ENCODE measurements around the gene RAP1A.

The RAP1A gene

GRCh38 chr1:111734856-111735255 is 115.3 kb downstream of the RAP1A start:
- H4K20me1 ChIP-seq (ENCODE audit: insufficient read depth, low read length, poor library complexity, severe bottlenecking) = no peaks in the 10 kb centered on the region
- no peaks in the 10 kb centered on the region for H3K36me3 ChIP-seq (ENCODE audit: insufficient read depth, low read length)
- no peak for TF ChIP-seq CTCF (conservative IDR thresholded peaks at IDR 0.05; ENCODE audit: low read length)
- no peak overlapping the region for H3K4me2 ChIP-seq (ENCODE audit: low read depth, low read length, poor library complexity, severe bottlenecking)
- H2AFZ ChIP-seq (ENCODE audit: low read length) = no peak overlapping the region
- H3K9ac ChIP-seq (ENCODE audit: low read depth, low read length, poor library complexity, severe bottlenecking) = no peak overlapping the region
- H3K4me1 ChIP-seq (ENCODE audit: insufficient read depth, low read length, poor library complexity, severe bottlenecking) = peaks cover 29% of the 10 kb centered on the region
- no peaks in the 10 kb centered on the region for H3K9me3 ChIP-seq (ENCODE audit: insufficient read depth, low read depth, low read length)
- H3K79me2 ChIP-seq (ENCODE audit: insufficient read depth, low read length) = no peaks in the 10 kb centered on the region
- no peaks in the 10 kb centered on the region for H3K9me2 ChIP-seq (replicated peaks; ENCODE audit: low read depth, low read length)
- no peaks in the 10 kb centered on the region for H3K27me3 ChIP-seq (ENCODE audit: insufficient read depth, low read length, poor library complexity, severe bottlenecking)
- H3K4me3 ChIP-seq (ENCODE audit: low read length, poor library complexity, severe bottlenecking) = no peak overlapping the region
- H3F3A ChIP-seq (ENCODE audit: low read depth) = no peaks in the 10 kb centered on the region

GRCh38 chr1:111735321-111735720 is 115.7 kb downstream of the RAP1A start:
- Histone ChIP-seq H3K4me3 (ENCODE audit: low read length, poor library complexity, severe bottlenecking) (no peak overlapping the region), H3K4me1 (ENCODE audit: insufficient read depth, low read length, poor library complexity, severe bottlenecking) (peaks cover 30% of the 10 kb centered on the region), H3K79me2 (ENCODE audit: insufficient read depth, low read length) (no peaks in the 10 kb centered on the region), H3K27me3 (ENCODE audit: insufficient read depth, low read length, poor library complexity, severe bottlenecking) (no peaks in the 10 kb centered on the region), H3K9me3 (ENCODE audit: insufficient read depth, low read depth, low read length) (no peaks in the 10 kb centered on the region), H2AFZ (ENCODE audit: low read length) (no peak overlapping the region), H3K36me3 (ENCODE audit: insufficient read depth, low read length) (no peaks in the 10 kb centered on the region), H4K20me1 (ENCODE audit: insufficient read depth, low read length, poor library complexity, severe bottlenecking) (no peaks in the 10 kb centered on the region), H3K4me2 (ENCODE audit: low read depth, low read length, poor library complexity, severe bottlenecking) (no peak overlapping the region), H3F3A (ENCODE audit: low read depth) (no peaks in the 10 kb centered on the region), H3K9ac (ENCODE audit: low read depth, low read length, poor library complexity, severe bottlenecking) (no peak overlapping the region), H3K9me2 (replicated peaks; ENCODE audit: low read depth, low read length) (no peaks in the 10 kb centered on the region)
- TF ChIP-seq EZH2phosphoT487 (IDR thresholded peaks at IDR 0.05; ENCODE audit: borderline replicate concordance) = no peak
- TF ChIP-seq CTCF (conservative IDR thresholded peaks at IDR 0.05; ENCODE audit: low read length) = no peak

- no peak overlapping the region for H3K4me2 ChIP-seq (ENCODE audit: low read depth, low read length, poor library complexity, severe bottlenecking)
- H3K9ac ChIP-seq (ENCODE audit: low read depth, low read length, poor library complexity, severe bottlenecking) = no peak overlapping the region
Observed at GRCh38 chr1:111735858-111736544, 116.4 kb downstream of the RAP1A start.

More at GRCh38 chr1:111735858-111736544, 116.4 kb downstream of the RAP1A start:
- Histone ChIP-seq H3K4me3 (ENCODE audit: low read length, poor library complexity, severe bottlenecking) (no peak overlapping the region), H2AFZ (ENCODE audit: low read length) (no peak overlapping the region), H3K9me3 (ENCODE audit: insufficient read depth, low read depth, low read length) (no peaks in the 10 kb centered on the region), H4K20me1 (ENCODE audit: insufficient read depth, low read length, poor library complexity, severe bottlenecking) (no peaks in the 10 kb centered on the region), H3F3A (ENCODE audit: low read depth) (no peaks in the 10 kb centered on the region), H3K27me3 (ENCODE audit: insufficient read depth, low read length, poor library complexity, severe bottlenecking) (no peaks in the 10 kb centered on the region), H3K79me2 (ENCODE audit: insufficient read depth, low read length) (no peaks in the 10 kb centered on the region), H3K9me2 (replicated peaks; ENCODE audit: low read depth, low read length) (no peaks in the 10 kb centered on the region), H3K4me1 (ENCODE audit: insufficient read depth, low read length, poor library complexity, severe bottlenecking) (peaks cover 30% of the 10 kb centered on the region), H3K36me3 (ENCODE audit: insufficient read depth, low read length) (no peaks in the 10 kb centered on the region)
- no peak for TF ChIP-seq EZH2phosphoT487 (IDR thresholded peaks at IDR 0.05; ENCODE audit: borderline replicate concordance)
- TF ChIP-seq CTCF (conservative IDR thresholded peaks at IDR 0.05; ENCODE audit: low read length) = no peak
